DND-41 (cell line): ENCODE measurements around the gene PRR13.
"Not testable (repeated sequence)": the region's sequence is repeated elsewhere in the genome, so short reads cannot be mapped to it uniquely, and the experiment has no call there.

Experiments used
- EZH2 ChIP-seq: IDR thresholded peaks from 3 replicates; pipeline ENCODE4 v1.6.1; 2012; ENCODE audit warnings: borderline replicate concordance, low read depth, mild to moderate bottlenecking, moderate library complexity, low read length, inconsistent platforms; ENCODE audit not compliant: severe bottlenecking
- TF ChIP-seq, protein P1 (sequence below): IDR thresholded peaks from 2 replicates; pipeline ENCODE4 v1.5.1; 2012; ENCODE audit warnings: borderline replicate concordance, low read length, moderate library complexity, mild to moderate bottlenecking; ENCODE audit not compliant: poor library complexity, severe bottlenecking; ENCODE audit errors: extremely low read depth

DNA sequence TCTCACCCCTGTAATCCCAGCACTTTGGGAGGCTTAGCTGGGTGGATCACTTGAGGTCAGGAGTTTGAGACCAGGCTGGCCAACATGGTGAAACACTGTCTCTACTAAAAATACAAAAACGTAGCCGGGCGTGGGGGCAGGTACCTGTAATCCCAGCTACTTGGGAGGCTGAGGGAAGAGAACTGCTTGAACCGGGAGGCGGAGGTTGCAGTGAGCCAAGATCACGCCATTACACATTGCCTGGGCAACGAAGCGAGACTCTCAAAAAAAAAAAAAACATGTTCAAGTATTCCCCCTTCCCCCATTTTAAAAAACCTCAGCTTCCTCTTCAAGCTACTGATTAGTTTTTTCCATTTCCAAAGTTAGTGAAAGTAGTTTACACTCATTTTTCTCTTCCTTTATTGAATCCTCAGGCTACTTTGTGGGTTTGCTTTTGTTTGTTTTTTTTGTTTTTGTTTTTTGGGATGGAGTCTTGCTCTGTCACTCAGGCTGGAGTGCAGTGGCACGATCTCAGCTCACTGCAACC, 24.2 kb upstream of the PRR13 start:
- TF ChIP-seq, protein P1, sequence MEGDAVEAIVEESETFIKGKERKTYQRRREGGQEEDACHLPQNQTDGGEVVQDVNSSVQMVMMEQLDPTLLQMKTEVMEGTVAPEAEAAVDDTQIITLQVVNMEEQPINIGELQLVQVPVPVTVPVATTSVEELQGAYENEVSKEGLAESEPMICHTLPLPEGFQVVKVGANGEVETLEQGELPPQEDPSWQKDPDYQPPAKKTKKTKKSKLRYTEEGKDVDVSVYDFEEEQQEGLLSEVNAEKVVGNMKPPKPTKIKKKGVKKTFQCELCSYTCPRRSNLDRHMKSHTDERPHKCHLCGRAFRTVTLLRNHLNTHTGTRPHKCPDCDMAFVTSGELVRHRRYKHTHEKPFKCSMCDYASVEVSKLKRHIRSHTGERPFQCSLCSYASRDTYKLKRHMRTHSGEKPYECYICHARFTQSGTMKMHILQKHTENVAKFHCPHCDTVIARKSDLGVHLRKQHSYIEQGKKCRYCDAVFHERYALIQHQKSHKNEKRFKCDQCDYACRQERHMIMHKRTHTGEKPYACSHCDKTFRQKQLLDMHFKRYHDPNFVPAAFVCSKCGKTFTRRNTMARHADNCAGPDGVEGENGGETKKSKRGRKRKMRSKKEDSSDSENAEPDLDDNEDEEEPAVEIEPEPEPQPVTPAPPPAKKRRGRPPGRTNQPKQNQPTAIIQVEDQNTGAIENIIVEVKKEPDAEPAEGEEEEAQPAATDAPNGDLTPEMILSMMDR, result not testable (repeated sequence)
- not testable (repeated sequence) for TF ChIP-seq EZH2
